Stimulated activated CD4-positive, alpha-beta T cell treated with anti-CD3 and anti-CD28 coated beads, TNF-alpha, amount 100 ng/mL, for 24 hours (primary cell): ENCODE measurements around the gene MINK1.
"Not testable (repeated sequence)": the region's sequence is repeated elsewhere in the genome, so short reads cannot be mapped to it uniquely, and the experiment has no call there.

Source experiments
- DNase-seq, 3 experiments: peaks; one replicate each; pipeline ENCODE4 v3.0.0-alpha.2; 2020; ENCODE audit warnings: low read depth in 3 of 3

Gene MINK1

DNA sequence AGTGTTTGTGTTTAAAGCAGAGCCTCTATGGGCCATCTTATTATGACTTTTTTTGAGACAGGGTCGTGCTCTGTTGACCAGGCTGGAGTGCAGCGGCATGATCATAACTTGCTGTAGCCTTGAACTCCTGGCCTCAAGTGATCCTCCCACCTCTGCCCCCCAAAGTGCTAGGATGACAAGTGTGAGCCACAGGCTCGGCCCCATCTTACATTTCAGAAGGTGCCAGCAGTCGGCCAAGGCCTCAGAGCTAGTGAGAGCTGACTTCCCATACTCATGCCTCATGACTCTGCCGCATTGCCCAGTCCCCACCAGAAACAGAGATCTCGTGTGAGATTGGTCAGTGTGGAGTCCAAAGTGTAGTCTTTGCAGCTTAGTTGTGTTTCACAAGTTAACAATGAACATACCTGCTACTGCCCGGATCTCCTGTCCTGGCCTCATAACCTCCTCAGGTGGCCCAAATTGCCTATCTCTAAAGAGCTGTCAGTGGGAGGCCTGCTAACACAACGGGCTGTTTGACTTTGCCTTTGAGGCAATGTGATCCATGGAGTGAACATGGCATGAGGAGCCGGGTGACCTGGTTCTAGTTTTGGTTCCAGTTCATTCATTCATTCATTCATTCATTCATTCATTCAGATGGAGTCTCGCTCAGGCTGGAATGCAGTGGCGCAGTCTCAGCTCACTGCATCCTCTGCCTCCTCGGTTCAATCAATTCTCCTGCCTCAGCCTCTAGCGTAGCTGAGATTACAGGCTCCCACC lies 13.7 kb downstream of the MINK1 start:
- no peak for DNase-seq

DNA sequence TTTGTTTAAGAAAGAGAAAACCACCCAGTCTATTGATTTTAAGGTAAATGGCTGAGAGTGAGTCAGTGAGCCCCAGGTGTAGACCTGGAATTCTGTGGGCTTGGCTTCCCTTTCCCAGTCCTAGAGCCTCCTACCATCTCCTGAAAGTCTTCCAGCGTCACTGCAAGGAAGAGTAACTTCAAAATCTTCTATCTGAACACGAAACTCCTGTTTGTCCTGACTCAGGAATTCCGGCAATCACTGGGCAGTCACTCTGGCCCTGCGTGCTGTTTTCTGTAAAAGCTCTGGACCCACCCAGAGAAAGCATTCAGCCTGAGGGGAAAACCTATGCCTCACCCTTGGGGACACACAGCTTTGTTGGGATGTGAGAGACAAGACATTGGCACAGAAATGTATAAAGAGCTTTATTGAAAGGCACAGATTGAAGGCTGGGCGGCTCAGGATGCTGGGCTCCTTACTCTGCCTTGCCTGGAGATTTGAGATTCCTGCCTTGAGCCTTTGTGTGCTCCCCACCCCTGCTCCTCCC lies 15.9 kb downstream of the MINK1 start:
- DNase-seq = no peak

GRCh38 chr17:4850246-4850645 lies 17.1 kb downstream of the MINK1 start:
- DNase-seq = no peak

DNA sequence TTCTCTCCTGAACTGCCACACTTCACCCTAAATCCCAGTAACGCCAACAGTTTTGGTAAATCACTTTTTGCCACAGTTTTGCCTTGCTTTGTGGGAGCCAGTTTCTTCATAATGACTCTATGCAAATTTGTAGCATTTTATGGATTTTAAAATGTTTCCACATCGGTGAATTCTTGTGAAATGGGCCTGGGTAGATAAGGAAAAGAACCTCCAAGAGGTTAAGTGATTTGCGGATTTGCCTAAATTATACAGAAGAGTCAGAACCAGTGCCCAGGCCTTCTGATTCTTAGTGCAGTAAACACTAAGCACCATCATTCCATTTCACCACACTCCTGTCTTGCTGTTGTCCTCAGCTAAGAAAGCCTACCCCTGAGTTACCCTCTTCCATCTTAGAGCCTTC lies 17.9 kb downstream of the MINK1 start:
- DNase-seq = no peak

DNA sequence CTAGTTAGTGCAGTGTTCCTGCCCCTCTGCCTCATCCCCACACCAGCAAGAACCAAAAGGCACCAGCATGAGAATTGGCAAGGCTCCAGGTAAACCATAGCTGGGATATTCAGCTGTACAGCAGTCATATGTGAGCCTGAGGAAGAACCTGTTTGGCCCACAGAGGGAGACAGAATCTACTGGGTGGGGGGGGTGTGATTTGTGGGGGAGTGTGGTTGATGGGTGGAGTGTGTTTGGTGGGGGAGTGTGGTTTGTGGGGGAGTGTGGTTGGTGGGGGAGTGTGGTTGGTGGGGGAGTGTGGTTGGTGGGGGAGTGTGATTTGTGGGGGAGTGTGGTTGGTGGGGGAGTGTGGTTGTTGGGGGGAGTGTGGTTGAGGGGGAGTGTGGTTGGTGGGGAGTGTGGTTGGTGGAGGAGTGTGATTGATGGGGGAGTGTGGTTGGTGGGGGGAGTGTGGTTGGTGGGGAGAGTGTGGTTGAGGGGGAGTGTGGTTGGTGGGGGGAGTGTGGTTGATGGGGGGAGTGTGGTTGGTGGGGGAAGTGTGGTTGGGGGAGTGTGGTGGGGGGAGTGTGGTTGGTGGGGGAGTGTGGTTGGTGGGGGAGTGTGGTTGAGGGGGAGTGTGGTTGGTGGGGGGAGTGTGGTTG lies 19.5 kb downstream of the MINK1 start:
- DNase-seq = no peak

DNA sequence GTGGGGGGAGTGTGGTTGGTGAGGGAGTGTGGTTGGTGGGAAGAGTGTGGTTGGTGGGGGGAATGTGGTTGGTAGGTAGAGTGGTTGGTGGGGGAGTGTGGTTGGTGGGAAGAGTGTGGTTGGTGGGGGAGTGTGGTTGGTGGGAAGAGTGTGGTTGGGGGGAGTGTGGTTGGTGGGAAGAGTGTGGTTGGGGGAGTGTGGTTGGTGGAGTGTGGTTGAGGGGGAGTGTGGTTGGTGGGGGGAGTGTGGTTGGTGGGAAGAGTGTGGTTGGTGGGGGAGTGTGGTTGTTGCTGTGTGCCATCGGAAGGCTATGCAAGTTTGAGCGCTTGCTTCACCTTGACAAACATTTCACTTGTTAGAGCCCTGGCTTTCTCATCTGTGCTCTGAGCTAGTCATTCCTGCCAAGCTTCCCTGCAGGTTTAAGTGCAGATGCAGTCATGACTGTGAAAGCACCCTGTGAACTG lies 20.1 kb downstream of the MINK1 start:
- DNase-seq = no peak

DNA sequence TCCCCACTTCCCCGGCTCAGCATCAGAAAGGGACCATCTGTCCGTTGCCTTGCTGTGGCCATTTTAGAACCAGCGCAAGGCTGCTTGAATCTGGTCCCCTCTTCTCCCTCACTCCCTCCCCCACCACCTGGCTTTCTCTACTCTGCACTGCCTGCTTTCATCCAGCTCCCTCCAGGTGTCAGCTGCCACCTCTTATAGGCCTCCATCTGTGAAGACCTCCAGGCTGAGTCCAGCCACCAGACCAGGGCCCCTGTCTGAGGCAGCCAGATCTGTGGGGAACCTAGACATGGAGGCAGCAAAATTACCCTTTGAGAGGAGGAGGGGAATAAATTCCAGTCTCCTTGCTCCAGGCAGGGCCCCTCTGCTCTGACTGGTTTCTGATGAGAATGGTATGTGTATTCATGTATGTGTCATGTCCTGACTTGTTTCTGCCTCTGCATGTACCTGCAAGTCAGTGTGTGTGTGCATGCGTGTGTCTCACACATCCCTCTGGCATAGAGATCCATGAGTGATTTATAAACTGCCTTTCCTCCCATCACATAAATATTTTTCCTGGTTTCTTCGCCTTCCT lies 21.1 kb downstream of the MINK1 start:
- no peak for DNase-seq

DNA sequence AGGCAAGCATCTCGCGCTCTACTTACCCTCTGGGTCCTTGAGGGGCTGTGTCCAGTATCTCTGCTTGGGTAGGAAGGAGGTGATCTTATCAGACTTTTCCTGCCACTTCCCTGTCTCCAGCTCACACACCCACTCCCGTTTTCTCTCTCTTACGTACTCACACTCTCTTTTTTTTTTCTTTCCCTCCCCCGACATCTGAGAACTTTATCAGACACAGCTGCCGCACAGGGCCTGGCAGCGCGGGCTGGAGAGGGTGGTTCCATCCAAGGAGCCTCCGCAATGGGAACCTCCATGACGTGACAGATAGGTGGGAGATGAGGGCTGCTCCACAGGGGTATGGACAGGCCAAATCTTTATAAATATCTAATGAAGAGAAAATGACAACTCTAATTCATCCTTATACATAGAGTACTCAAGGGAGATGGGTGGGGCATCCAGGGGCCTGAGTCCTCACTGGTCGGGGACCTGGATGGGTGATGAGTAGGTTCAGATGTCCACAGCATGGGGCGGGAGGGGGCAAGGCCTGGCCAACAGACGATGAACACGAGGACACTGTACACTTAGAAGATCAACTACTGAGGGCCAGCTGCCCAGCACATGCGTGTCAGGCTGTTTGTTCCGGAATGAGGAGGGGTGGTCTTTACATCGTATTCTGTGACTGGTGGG lies 23.3 kb downstream of the MINK1 start:
- DNase-seq = no peak

DNA sequence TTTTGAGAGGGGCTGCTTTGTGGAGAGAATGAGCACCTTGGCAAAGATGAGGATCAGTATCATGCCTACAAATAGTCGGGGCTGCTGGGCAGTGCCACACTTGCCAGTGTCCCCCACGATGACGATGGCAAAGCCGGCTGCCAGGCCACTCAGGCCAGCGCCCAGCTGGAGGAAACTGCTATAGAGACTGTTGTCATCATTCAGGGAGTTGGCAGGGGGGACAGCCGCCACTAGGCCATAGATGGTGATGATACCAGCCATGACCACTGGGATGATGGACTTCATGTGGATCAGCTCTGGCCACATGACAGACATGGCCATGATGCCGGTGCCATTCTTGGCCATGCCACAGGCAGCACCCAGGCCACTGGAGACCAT lies 23.8 kb downstream of the MINK1 start:
- no peak for DNase-seq

DNA sequence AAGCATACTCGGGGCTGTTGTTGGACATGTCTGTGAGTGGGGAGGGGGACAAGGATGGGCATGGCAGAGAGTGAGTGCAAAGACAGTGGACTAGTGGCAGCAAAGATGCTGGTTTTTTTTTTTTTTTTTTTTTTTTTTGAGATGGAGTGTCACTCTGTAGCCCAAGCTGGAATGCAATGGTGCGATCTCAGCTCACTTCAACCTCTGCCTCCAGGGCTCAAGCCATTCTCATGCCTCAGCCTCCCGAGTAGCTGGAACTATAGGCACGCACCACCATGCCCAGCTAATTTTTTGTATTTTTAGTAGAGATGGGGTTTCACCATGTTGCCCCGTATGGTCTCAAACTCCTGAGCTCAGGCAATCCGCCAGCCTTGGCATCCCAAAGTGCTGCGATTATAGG lies 24.2 kb downstream of the MINK1 start:
- DNase-seq = not testable (repeated sequence)

DNA sequence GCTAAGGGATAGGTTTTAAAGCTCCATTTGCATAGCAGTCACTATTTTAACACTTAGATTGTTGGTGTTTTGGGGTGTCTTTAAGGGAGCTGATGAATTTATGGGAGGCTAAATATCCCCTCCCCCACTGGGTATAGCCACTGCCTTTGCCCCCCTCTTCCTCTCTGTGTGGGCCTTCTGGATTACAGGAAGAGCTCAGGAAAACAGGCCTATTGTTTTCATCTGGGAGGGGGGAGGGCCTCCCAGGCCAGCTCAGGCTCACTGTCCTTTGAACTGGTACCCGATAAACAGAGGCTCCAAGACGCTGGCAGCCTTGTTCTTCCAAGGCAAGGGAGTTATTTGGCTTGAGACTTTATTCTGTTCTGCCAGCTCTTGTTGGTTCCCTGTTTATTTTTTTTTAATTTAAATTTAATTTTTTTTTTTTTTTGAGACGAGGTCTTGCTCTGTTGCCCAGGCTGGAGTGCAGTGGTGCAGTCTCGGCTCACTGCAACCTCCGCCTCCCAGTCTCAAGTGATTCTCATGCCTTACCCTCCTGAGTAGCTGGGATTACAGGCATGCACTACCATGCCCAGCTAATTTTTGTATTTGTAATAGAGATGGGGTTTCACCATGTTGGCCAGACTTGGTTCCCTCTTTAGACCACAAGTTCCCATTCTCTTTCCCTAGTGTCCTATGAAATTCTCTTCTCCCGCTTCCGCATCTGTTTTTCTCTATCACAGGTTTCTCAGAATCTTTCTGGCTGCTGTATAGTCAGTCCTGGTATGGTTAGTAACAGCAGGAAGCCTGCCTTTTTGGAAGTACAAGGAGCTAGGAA lies 25.1 kb downstream of the MINK1 start:
- DNase-seq = no peak

DNA sequence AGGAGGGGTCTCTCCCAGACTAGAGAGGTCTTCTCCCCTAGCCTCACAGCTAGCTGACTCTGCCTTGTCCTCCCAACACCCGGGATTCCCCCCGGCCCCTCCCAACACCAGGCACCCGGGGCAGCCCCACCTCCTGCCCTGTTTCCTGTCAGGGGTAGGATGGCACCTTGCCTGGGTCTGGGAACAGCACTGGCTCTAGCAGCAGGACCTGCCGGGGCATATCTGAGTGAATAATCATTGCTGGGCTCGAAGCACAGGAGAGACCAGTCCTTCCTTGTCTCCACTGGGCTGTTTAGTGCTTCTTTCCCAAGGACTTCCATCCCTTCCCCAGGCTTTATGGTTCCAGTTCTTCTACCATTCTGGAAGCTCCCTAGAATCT lies 25.7 kb downstream of the MINK1 start:
- DNase-seq = no peak

DNA sequence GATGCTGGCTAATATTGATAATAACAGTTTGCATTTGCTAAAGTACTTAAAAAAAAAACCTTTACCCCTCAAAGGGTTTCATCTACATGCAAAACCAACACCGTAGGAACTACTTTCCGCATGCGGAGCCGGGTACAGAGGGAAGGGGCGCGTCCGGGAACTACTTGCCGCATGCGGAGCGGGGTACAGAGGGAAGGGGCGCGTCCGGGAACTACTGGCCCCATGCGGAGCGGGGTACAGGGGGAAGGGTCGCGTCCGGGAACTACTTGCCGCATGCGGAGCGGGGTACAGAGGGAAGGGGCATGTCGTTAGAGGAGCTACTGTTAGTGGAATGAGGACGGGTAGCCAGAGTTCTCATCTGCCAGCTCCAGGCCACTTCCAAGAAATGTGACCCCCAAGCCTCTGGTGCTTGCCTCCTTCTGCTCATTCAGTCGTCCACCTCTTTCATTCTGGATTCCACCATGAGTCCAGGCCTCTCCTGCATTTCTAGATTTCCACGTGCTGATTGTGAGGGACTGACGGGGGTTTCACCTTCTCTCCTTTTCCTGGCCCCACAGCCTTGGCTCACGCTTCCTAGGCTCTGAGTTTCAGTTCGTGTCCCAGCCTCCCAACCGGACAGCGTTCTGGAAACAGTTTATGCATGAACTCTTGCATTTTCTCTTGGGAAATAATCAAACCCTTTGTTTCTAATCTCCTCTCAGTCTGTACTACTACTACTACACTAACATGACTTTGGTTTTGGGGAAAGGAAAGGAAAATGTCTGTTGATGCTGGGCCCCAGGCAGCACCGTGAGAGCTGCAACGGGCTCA lies 26.9 kb downstream of the MINK1 start:
- no peak for DNase-seq

- DNase-seq = no peak
These were observed 27.5 kb downstream of the MINK1 start for GRCh38 chr17:4860651-4861050.

GRCh38 chr17:4861052-4861451 lies 27.9 kb downstream of the MINK1 start:
- DNase-seq = no peak

DNA sequence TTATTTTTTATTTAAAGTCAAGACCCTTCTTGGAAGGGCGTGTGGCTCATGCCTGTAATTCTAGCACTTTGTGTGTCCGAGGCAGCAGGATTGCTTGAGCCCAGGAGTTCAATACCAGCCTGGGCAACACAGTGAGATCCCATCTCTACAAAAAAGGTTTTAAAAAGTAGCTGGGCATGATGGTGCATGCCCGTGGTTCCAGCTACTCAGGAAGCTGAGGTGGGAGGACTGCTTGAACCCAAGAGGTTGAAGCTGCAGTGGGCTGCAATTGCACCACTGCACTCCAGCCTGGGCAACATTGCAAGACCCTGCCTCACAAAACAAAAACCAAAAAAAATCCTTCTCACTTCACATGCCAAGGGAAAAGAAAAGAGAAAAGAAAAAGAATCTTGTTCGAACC lies 29.6 kb downstream of the MINK1 start:
- DNase-seq = no peak

GRCh38 chr17:4863321-4863720 lies 30.2 kb downstream of the MINK1 start:
- no peak for DNase-seq

DNA sequence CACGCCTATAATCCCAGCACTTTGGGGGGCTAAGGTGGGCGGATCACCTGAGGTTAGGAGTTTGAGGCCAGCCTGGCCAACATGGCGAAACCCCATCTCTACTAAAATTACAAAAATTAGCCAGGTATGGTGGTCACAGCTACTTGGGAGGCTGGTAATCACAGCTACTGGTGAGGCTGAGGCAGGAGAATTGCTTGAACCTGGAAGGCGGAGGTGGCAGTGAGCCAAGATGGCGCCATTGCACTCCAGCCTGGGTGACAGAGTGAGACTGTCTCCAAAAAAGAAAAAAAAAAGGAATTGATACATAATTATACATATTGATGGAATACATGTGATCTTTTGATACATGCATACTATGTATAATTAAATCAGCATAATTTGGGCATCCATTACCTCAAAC lies 34.4 kb downstream of the MINK1 start:
- not testable (repeated sequence) for DNase-seq

GRCh38 chr17:4869058-4869998 lies 36.2 kb downstream of the MINK1 start:
- DNase-seq = not testable (repeated sequence)

DNA sequence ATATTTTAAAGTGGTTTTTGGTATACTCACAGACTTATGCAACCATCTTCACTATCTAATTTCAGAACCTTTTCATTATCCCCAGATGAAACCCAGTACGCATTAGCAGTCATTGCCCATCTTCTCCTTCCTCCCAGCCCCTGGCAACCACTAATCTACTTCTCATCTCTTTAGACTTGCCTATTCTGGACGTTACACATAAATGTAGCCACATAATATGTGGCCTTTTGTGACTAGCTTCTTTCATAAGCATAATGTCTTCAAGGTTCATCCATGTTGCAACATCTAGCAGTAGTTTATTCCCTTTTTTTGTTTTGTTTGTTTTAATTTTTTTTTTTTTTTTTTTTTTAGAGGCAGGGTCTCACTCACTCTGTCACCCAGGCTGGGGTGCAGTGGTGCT lies 37.7 kb downstream of the MINK1 start:
- DNase-seq = no peak
